GM20000 (cell line): ENCODE data around the gene FCAMR.

Source experiments
- DNase-seq: peaks from one replicate; pipeline ENCODE4 v3.0.0; 2012; ENCODE audit warnings: low spot score
- TF ChIP-seq, protein P1 (sequence below): IDR thresholded peaks from 2 replicates; pipeline ENCODE4 v1.5.1; 2012; ENCODE audit warnings: mild to moderate bottlenecking, control low read depth; ENCODE audit errors: extremely low read depth, missing control alignments

Gene FCAMR

GRCh38 chr1:207013321-207014085, 43.2 kb upstream of the FCAMR start:
- no peak for DNase-seq
- TF ChIP-seq, protein P1, sequence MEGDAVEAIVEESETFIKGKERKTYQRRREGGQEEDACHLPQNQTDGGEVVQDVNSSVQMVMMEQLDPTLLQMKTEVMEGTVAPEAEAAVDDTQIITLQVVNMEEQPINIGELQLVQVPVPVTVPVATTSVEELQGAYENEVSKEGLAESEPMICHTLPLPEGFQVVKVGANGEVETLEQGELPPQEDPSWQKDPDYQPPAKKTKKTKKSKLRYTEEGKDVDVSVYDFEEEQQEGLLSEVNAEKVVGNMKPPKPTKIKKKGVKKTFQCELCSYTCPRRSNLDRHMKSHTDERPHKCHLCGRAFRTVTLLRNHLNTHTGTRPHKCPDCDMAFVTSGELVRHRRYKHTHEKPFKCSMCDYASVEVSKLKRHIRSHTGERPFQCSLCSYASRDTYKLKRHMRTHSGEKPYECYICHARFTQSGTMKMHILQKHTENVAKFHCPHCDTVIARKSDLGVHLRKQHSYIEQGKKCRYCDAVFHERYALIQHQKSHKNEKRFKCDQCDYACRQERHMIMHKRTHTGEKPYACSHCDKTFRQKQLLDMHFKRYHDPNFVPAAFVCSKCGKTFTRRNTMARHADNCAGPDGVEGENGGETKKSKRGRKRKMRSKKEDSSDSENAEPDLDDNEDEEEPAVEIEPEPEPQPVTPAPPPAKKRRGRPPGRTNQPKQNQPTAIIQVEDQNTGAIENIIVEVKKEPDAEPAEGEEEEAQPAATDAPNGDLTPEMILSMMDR, result no peak

GRCh38 chr1:207010726-207011125, 40.5 kb upstream of the FCAMR start:
- no peak for DNase-seq
- TF ChIP-seq, protein P1, result no peak

GRCh38 chr1:207009945-207010344, 39.7 kb upstream of the FCAMR start:
- no peak for DNase-seq
- TF ChIP-seq, protein P1, result no peak

GRCh38 chr1:207009182-207009850, 39.1 kb upstream of the FCAMR start:
- DNase-seq, result no peak
- TF ChIP-seq, protein P1, result no peak

DNA sequence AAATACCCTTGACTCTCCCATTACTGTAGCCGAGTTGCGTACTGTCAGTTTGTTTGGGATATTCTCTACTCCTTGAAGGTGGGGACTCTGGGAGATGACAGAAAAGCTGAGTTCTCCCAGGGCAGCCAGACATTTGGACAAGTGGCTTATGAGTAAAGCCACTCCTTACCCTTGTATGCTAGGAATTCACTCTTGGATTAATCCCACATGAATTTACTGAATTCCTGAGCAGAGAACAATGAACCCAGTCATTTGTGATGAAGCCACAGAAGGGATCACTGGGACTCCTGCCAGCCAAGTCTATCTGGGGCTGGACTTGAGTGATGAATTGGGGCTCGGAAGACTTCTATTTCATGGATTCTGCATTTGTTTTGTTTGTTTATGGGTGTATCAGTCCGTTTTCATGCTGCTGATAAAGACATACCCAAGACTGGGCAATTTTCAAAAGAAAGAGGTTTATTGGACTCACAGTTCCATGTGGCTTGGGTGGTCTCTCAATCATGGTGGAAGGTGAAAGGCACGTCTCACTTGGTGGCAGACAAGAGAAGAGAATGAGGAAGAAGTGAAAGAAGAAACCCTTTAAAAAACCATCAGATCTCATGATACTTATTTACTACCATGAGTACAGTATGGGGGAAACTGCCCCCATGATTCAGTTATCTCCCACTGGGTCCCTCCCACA, 37.2 kb upstream of the FCAMR start:
- no peak for DNase-seq
- TF ChIP-seq, protein P1, result no peak

- TF ChIP-seq, protein P1, result no peak
- DNase-seq, result no peak
Observed at GRCh38 chr1:207006914-207007313, 36.7 kb upstream of the FCAMR start.

DNA sequence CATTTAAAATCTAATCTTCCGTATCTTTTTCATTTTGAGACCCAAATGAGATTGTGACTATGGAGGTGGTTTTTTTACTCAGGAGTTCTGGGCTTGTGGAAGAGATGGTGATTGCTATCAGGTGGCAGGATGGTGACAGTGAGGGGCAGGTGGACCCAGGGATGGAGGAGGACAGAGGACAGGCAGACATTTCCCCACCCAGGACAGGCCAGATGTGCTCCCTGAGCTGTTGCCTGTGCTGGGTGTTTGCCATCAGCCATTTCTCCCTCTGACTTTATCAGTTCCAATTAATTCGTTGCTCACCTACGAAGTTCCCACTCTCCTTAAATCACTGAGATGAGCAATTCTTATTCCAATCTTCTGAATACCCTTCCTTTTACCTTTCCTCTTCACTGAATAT, 35.8 kb upstream of the FCAMR start:
- DNase-seq, result no peak
- TF ChIP-seq, protein P1, result no peak
